DND-41 (cell line): ENCODE results near the gene PIK3R3.

Experiments used
- CTCF ChIP-seq: IDR thresholded peaks from 2 replicates; pipeline ENCODE4 v1.5.1; 2012; ENCODE audit warnings: borderline replicate concordance, low read length, moderate library complexity, mild to moderate bottlenecking; ENCODE audit not compliant: poor library complexity, severe bottlenecking; ENCODE audit errors: extremely low read depth
- EZH2 ChIP-seq: IDR thresholded peaks from 3 replicates; pipeline ENCODE4 v1.6.1; 2012; ENCODE audit warnings: borderline replicate concordance, low read depth, mild to moderate bottlenecking, moderate library complexity, low read length, inconsistent platforms; ENCODE audit not compliant: severe bottlenecking

DNA sequence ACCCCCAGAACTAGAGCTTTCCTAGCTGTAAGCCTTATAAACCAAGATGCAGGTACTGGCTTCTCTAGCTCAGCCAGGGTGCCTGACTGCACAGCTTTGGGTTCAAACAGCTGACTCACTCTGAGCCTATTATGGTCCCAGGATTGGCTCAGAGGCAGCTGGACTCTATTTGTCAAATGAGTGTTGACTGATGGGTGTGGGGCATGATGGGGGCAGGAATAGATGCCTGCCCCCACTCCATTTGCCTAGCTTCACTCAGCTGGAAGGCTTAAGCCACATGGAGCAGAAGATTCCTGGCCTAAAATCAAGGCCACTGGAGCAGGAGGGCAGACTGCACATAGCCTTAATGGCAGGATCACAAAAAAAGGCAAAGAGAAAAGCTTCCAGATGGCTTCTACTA, 90.5 kb downstream of the PIK3R3 start:
- no peak for TF ChIP-seq CTCF
- TF ChIP-seq EZH2: no peak
